Measurements from ENCODE around the gene UACA.

DNA sequence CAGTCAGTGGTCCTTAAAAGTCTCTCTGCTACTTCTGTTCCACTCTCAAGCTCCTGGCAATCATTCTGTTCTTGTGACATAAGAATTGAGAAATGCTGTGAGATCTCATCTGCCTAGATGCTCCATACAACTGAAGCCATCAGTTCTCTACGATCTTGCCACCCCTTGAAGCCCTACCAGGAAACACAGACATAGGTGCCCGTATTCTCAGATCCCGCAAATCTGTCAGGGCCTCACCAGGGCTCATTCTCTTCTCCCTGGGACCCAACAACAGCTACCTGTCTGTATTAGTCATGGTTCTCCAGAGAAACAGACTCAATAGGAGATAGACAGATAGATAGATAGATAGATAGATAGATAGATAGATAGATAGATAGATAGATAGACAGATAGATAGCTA lies 149.1 kb downstream of the UACA start:
- TF ChIP-seq, protein P1, sequence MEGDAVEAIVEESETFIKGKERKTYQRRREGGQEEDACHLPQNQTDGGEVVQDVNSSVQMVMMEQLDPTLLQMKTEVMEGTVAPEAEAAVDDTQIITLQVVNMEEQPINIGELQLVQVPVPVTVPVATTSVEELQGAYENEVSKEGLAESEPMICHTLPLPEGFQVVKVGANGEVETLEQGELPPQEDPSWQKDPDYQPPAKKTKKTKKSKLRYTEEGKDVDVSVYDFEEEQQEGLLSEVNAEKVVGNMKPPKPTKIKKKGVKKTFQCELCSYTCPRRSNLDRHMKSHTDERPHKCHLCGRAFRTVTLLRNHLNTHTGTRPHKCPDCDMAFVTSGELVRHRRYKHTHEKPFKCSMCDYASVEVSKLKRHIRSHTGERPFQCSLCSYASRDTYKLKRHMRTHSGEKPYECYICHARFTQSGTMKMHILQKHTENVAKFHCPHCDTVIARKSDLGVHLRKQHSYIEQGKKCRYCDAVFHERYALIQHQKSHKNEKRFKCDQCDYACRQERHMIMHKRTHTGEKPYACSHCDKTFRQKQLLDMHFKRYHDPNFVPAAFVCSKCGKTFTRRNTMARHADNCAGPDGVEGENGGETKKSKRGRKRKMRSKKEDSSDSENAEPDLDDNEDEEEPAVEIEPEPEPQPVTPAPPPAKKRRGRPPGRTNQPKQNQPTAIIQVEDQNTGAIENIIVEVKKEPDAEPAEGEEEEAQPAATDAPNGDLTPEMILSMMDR (IDR thresholded peaks at IDR 0.05), result no peak
- no peak for TF ChIP-seq SMC3 (IDR thresholded peaks at IDR 0.05; ENCODE audit: low read depth, low read length)
- no peak for TF ChIP-seq CHD2 (IDR thresholded peaks at IDR 0.05; ENCODE audit: low read length, partially characterized antibody)
- TF ChIP-seq FOSL2 (IDR thresholded peaks at IDR 0.05; ENCODE audit: borderline replicate concordance, low read depth), result no peak

Data from SK-N-SH (cell line).